Lung (tissue), 12 donors: ENCODE data around the gene PRAMEF15. TPM values are rescaled to one million over a fixed set of nuclear protein-coding genes. Genes with fewer than 3 reads are reported as not detected.
A peak's percentile ranks its signal among the peaks of the same experiment; 100 is the strongest.
"Not testable (repeated sequence)": the region's sequence is repeated elsewhere in the genome, so short reads cannot be mapped to it uniquely, and the experiment has no call there.

Source experiments
- ATAC-seq: fragments of 200-7000 bp; cut with Tn5 transposase; one replicate; pipeline ENCODE4 v1.9.1; 2020; ENCODE audit warnings: moderate number of reproducible peaks; ENCODE audit not compliant: insufficient read depth, low FRiP score
- DNase-seq, 3 donors: peaks; one replicate each; pipeline ENCODE4 v3.0.0-alpha.2; 2013 to 2017
- H3K27ac ChIP-seq, 2 donors: one replicate each; pipeline ENCODE4 v1.5.1; 2013; ENCODE audit warnings: mild to moderate bottlenecking in 2 of 2, moderate library complexity in 2 of 2, control low read depth in 1 of 2, inconsistent platforms in 1 of 2, low read depth in 1 of 2, low read length in 1 of 2
- H3K27me3 ChIP-seq, 3 donors: one replicate each; pipeline ENCODE4 v1.5.1; 2013; ENCODE audit warnings: low read length in 2 of 3; ENCODE audit not compliant: control insufficient read depth in 3 of 3, insufficient read depth in 3 of 3
- H3K36me3 ChIP-seq, 4 donors: one replicate each; pipeline ENCODE4 v1.5.1; 2013; ENCODE audit warnings: low read length in 4 of 4, mild to moderate bottlenecking in 1 of 4, moderate library complexity in 1 of 4; ENCODE audit not compliant: control insufficient read depth in 4 of 4, insufficient read depth in 4 of 4
- H3K4me1 ChIP-seq, 5 donors: one replicate each; pipeline ENCODE4 v1.5.1; 2013; ENCODE audit warnings: low read length in 5 of 5, mild to moderate bottlenecking in 2 of 5, moderate library complexity in 1 of 5; ENCODE audit not compliant: control insufficient read depth in 5 of 5, insufficient read depth in 5 of 5
- H3K4me3 ChIP-seq: one replicate; pipeline ENCODE4 v1.5.1; 2013; ENCODE audit warnings: mild to moderate bottlenecking, control low read depth, moderate library complexity
- H3K9ac ChIP-seq, 2 donors: one replicate each; pipeline ENCODE4 v1.5.1; 2013; ENCODE audit warnings: low read length in 2 of 2, control low read depth in 1 of 2; ENCODE audit not compliant: insufficient read depth in 1 of 2
- H3K9me3 ChIP-seq, 4 donors: one replicate each; pipeline ENCODE4 v1.5.1; 2013; ENCODE audit warnings: low read length in 3 of 4, mild to moderate bottlenecking in 1 of 4, moderate library complexity in 1 of 4; ENCODE audit not compliant: control insufficient read depth in 4 of 4, insufficient read depth in 3 of 4
- WGBS, 2 donors: extraction: QIAGEN DNeasy Blood & Tissue Kit; methylation state at CpG; one replicate each; pipeline ENCODE4 v1.1.7; 2013; 5-methylcytosine and 5-hydroxymethylcytosine counted together
- polyA plus RNA-seq, 2 donors: library from polyadenylated mRNA; stranded (reverse); fragments of 200-250 nt; gene quantifications; one replicate each; pipeline ENCODE4 v1.2.1, GENCODE V29; 2013
- total RNA-seq, 2 donors: library from RNA; depleted of rRNA in 1 of 2; stranded (reverse); fragments of >200 nt in 1 of 2; gene quantifications; one replicate each; pipeline ENCODE4 v1.2.1, GENCODE V29; 2014 to 2021
- TF ChIP-seq, protein P1 (sequence below): IDR thresholded peaks from 2 replicates; pipeline ENCODE4 v1.5.1; 2012; ENCODE audit warnings: mild to moderate bottlenecking; ENCODE audit errors: control extremely low read depth, extremely low read depth
- donor health status: control.
- donor health status: control.
- donor health status: Bipolar disorder and iron deficiency.
- donor health status: healthy.
- donor health status: DM: yes; HTN: yes; CAD: no.

The PRAMEF15 gene
- total and polyA plus RNA-seq, 4 donors: not detected

DNA sequence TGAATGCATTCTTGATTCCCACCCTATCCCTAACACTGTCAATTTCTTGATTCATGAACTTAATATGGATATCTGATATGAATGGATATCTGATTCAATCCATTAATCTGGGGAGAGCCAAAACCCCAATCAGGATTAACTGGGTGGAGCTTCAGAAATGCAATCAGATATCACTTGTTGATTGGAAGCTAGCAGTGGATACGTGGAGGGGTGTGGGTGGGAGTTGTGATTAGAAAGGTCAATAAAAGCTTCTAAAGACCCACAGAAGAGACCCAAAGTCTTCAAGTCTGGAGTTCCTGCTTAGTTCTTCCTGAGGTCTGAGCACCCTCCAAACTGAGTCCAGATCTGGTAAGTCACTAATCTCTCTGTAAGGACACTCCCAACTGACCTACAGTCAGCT, 12.1 kb upstream of the PRAMEF15 start, which contains the start of gene PRAMEF33:
PRAMEF33 (plus strand) TSS at position 301 of the 400 bp plus-strand sequence. CDS start 2,416 bp downstream, outside the sequence.
- not testable (repeated sequence) for H3K4me1 ChIP-seq

DNA sequence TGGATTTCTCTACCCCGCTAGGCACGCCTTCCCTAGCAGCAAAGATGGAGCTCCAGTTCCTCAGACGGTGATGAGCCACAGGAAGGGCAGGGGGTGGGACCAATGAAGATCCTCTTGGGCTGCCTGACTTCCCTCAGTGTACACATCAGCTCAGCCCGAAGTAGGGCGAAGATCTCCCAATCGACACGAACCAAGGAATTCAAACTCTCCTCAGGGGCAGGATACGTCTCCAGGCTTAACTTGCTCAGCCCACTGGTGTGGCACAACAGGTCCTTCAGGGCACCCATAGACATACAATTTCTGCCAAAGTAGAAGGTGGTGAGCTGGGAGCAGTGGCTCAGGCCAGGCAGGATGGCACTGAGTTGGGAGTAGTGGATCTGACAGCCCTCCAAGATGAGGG, 27.1 kb downstream of the PRAMEF15 start:
- DNase-seq, ATAC-seq, H3K36me3 ChIP-seq, H3K4me3 ChIP-seq, H3K9me3 ChIP-seq, H3K9ac ChIP-seq, H3K27ac ChIP-seq, H3K4me1 ChIP-seq, H3K27me3 ChIP-seq: not testable (repeated sequence)
- 86 to 87% methylated on average over 8 of the region's 8 CpGs for WGBS, 2 donors

More for the DNA sequence above, 12.1 kb upstream of the PRAMEF15 start, which contains the start of gene PRAMEF33:
- not testable (repeated sequence) for H3K27ac ChIP-seq, H3K36me3 ChIP-seq, H3K4me3 ChIP-seq, ATAC-seq, H3K27me3 ChIP-seq, H3K9ac ChIP-seq, DNase-seq, H3K9me3 ChIP-seq
- no CpG with 5 or more reads among the region's 1 CpG for WGBS, 2 donors

DNA sequence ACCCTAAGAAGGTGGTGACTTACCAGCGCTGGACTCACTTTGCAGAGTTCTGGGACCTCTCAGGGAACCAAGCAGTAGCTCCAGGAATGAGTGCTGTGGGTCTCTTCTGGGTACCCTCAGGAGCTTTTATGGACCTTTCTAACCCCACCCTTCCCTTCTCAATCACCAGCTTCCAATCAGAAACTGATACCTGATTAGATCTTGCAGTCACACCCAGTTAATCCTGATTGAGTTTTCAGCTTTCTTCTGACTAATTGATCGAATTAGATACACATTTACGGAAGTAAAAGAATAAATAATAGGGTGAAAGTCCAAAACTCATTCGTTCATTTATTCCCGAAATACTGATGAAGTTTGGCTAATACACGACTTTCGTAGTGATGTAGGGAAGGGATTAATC, 31.7 kb downstream of the PRAMEF15 start, which contains the start of gene PRAMEF14:
PRAMEF14 (minus strand) TSS at position 101 of the 400 bp plus-strand sequence. CDS start 1,820 bp downstream, outside the sequence.
- H3K27ac ChIP-seq, H3K9me3 ChIP-seq, H3K4me1 ChIP-seq, H3K9ac ChIP-seq, H3K4me3 ChIP-seq, DNase-seq, H3K27me3 ChIP-seq, H3K36me3 ChIP-seq, ATAC-seq: not testable (repeated sequence)
- WGBS, 2 donors: 65 to 76% methylated on average over 7 of the region's 7 CpGs

DNA sequence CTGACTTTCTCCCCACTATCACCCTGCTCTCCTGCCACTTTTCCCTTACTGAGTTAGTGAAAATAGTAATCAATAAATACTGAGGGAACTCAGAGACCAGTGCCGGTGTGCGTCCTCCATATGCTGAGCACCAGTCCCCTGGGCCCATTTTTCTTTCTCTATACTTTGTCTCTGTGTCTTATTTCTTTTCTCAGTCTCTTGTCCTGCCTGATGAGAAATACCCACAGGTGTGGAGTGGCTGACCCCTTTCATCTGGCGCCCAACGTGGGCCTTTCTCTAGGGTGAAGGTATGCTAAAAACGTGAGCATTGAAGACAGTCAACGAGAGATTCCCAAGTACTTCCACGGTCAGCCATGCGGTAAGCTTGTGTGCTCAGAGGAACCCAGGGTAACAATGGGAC, 38.1 kb downstream of the PRAMEF15 start:
- H3K36me3 ChIP-seq, ATAC-seq, DNase-seq, H3K4me1 ChIP-seq, H3K27ac ChIP-seq, H3K4me3 ChIP-seq, H3K9ac ChIP-seq, H3K9me3 ChIP-seq, H3K27me3 ChIP-seq: not testable (repeated sequence)
- WGBS, 2 donors: 94 to 97% methylated on average over 6 to 8 of the region's 8 CpGs

DNA sequence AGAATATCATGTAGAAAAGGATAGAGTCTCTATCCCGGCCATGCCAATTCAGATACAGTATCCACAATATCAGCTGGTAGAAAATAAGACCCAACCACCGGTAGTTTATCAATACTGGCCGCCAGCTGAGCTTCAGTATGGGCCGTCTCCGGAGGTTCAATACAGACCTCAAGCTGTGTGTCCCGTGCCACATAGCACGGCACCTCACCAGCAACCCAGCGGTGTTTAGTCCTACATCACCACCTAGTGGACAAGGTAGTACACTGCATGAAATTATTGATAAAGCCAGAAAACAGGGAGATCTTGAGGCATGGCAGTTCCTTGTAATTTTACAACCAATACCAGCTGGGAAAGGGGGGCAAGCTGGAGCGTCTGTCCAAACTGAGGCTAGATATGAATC, 39.1 kb downstream of the PRAMEF15 start:
- H3K9me3 ChIP-seq, H3K27me3 ChIP-seq, H3K27ac ChIP-seq, DNase-seq, H3K4me3 ChIP-seq, H3K9ac ChIP-seq, H3K36me3 ChIP-seq, H3K4me1 ChIP-seq, ATAC-seq: not testable (repeated sequence)
- WGBS, 2 donors: 0% methylated on average over 2 of the region's 9 CpGs; no CpG with 5 or more reads in 1 of the 2 donors

DNA sequence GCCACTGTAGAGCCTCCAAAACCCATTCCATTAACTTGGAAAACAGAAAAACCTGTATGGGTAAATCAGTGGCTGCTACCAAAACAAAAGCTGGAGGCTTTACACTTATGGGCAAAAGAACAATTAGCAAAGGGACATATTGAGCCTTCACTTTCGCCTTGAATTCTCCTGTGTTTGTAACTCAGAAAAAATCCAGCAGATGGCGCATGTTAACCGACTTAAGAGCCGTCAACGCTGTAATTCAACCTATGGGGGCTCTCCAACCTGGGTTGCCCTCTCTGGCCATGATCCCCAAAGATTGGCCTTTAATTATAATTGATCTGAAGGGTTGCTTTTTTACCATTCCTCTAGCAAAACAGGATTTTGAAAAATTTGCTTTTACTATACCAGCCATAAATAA, 41.4 kb downstream of the PRAMEF15 start:
- not testable (repeated sequence) for H3K27me3 ChIP-seq, H3K36me3 ChIP-seq, H3K27ac ChIP-seq, H3K9ac ChIP-seq, H3K9me3 ChIP-seq, H3K4me3 ChIP-seq, ATAC-seq, H3K4me1 ChIP-seq
- TF ChIP-seq, protein P1, sequence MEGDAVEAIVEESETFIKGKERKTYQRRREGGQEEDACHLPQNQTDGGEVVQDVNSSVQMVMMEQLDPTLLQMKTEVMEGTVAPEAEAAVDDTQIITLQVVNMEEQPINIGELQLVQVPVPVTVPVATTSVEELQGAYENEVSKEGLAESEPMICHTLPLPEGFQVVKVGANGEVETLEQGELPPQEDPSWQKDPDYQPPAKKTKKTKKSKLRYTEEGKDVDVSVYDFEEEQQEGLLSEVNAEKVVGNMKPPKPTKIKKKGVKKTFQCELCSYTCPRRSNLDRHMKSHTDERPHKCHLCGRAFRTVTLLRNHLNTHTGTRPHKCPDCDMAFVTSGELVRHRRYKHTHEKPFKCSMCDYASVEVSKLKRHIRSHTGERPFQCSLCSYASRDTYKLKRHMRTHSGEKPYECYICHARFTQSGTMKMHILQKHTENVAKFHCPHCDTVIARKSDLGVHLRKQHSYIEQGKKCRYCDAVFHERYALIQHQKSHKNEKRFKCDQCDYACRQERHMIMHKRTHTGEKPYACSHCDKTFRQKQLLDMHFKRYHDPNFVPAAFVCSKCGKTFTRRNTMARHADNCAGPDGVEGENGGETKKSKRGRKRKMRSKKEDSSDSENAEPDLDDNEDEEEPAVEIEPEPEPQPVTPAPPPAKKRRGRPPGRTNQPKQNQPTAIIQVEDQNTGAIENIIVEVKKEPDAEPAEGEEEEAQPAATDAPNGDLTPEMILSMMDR: peak; percentile 17
- DNase-seq: peak in 2 of 3 donors; percentile 54 to 57
- 1% methylated on average over 5 of the region's 5 CpGs for WGBS, 2 donors

DNA sequence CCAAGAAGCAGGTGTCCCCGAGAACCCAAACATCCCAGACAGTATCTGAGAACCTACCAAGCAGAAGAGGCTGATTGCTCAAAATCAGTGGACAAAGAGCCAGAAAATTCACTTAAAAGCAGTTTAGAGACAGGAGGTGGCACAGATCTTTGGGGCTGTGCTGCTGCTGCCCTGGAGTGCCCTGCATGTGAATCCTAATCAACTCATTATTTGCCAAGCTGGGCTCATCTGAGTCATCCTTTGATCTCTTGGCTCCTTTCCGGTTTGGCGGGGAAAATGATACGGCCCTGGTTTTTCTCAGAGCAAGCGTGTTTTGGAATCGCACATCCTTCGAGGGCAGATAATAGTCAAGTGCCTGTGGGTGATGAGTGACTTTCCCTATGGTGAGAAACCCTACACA, 47.0 kb downstream of the PRAMEF15 start:
- H3K9me3 ChIP-seq, DNase-seq, H3K9ac ChIP-seq, ATAC-seq, H3K4me3 ChIP-seq, H3K36me3 ChIP-seq, H3K27ac ChIP-seq, H3K4me1 ChIP-seq, H3K27me3 ChIP-seq: not testable (repeated sequence)
- WGBS, 2 donors: 75% methylated on average over 1 of the region's 7 CpGs; no CpG with 5 or more reads in 1 of the 2 donors

DNA sequence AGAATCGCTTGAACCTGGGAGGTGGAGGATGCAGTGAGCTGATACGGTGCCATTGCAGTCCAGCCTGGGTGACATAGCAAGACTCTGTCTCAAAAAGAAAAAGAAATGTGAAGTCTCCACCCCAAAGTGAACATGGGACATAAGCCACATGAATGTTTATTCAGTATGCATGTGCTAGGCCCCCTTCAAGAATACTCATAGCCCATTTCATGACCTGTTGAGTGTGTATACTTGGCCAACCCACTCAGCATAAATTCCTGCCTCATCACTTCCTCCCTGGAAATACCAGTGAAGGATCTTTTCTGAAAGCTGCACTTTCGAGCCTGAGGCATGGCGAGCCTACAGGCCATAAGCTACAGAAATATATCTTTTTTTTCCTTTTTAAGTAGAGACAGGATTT, 49.5 kb downstream of the PRAMEF15 start:
- H3K36me3 ChIP-seq, H3K9me3 ChIP-seq, H3K27me3 ChIP-seq, H3K4me1 ChIP-seq, H3K4me3 ChIP-seq, ATAC-seq, DNase-seq, H3K9ac ChIP-seq, H3K27ac ChIP-seq: not testable (repeated sequence)
- WGBS, 2 donors: 57 to 62% methylated on average over 2 of the region's 4 CpGs
